IMR-90 (cell line): ENCODE results near the gene ROCK1.

ENCODE experiments used
- BHLHE40 ChIP-seq: fragments of 150-350 bp; IDR thresholded peaks from 2 replicates; pipeline ENCODE4 v1.6.1; 2016; ENCODE audit warnings: mild to moderate bottlenecking, low read depth, low read length
- CHD1 ChIP-seq: IDR thresholded peaks from 2 replicates; pipeline ENCODE4 v1.6.1; 2012; ENCODE audit warnings: low read depth, low read length, improper control_type of control experiment
- CTCF ChIP-seq: conservative IDR thresholded peaks from 2 replicates; pipeline ENCODE4 v1.5.1; 2012; ENCODE audit warnings: mild to moderate bottlenecking, low read depth, low read length, improper control_type of control experiment
- ELK1 ChIP-seq: fragments of 150-350 bp; IDR thresholded peaks from 2 replicates; pipeline ENCODE4 v1.6.1; 2016; ENCODE audit warnings: low read depth, mild to moderate bottlenecking, low read length, moderate library complexity, borderline replicate concordance
- FOS ChIP-seq: fragments of 150-350 bp; IDR thresholded peaks from 2 replicates; pipeline ENCODE4 v1.6.1; 2016; ENCODE audit warnings: low read depth, low read length
- MAFK ChIP-seq: IDR thresholded peaks from 2 replicates; pipeline ENCODE4 v1.6.1; 2012; ENCODE audit warnings: low read depth, low read length, improper control_type of control experiment
- MXI1 ChIP-seq: IDR thresholded peaks from 2 replicates; pipeline ENCODE4 v1.6.1; 2012; ENCODE audit warnings: low read depth, mild to moderate bottlenecking, low read length, moderate library complexity, borderline replicate concordance
- NFE2L2 ChIP-seq: fragments of 150-350 bp; IDR thresholded peaks from 2 replicates; pipeline ENCODE4 v1.6.1; 2016; ENCODE audit warnings: low read depth, mild to moderate bottlenecking, low read length
- POLR2A ChIP-seq: IDR thresholded peaks from 2 replicates; pipeline ENCODE4 v1.6.1; 2012; ENCODE audit warnings: mild to moderate bottlenecking, low read depth, low read length
- RAD21 ChIP-seq: IDR thresholded peaks from 2 replicates; pipeline ENCODE4 v1.6.1; 2012; ENCODE audit warnings: low read length, improper control_type of control experiment
- RCOR1 ChIP-seq: IDR thresholded peaks from 2 replicates; pipeline ENCODE4 v1.6.1; 2012; ENCODE audit warnings: mild to moderate bottlenecking, low read length, improper control_type of control experiment; ENCODE audit not compliant: insufficient replicate concordance
- RFX5 ChIP-seq: IDR thresholded peaks from 2 replicates; pipeline ENCODE4 v1.8.0; 2012; ENCODE audit warnings: low read depth, mild to moderate bottlenecking, low read length, moderate library complexity
- SMC3 ChIP-seq: fragments of 150-350 bp; IDR thresholded peaks from 2 replicates; pipeline ENCODE4 v1.6.1; 2016; ENCODE audit warnings: low read depth, mild to moderate bottlenecking, antibody characterized with exemption, low read length, moderate library complexity
- TF ChIP-seq, protein P1 (sequence below): fragments of 150-350 bp; IDR thresholded peaks from 2 replicates; pipeline ENCODE4 v1.6.1; 2017; ENCODE audit warnings: mild to moderate bottlenecking, antibody characterized with exemption, low read length, low read depth

DNA sequence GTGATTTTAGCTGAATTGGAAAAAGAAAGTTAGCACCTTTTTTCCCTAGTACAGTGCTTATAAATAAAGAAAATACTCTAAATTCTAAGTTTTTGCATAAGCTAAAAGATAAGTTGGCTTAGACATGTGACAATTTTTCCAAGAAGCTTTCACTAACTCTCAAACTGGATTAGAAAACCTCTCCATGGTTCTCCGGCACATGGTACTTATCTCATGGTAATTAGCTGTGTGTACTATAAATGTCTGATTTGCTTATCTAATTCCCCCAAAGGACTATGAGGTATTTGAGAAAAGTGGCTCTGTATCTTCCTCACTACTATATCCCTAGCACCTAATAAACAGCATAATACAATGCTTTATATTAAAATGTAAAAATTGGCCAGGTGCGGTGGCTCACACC, 71.1 kb downstream of the ROCK1 start:
- TF ChIP-seq CTCF (no peak), FOS (no peak), POLR2A (no peak), RFX5 (no peak), SMC3 (no peak), RAD21 (no peak), MAFK (no peak), ELK1 (no peak), NFE2L2 (no peak), BHLHE40 (no peak), MXI1 (no peak), RCOR1 (no peak), CHD1 (no peak)
- TF ChIP-seq, protein P1, sequence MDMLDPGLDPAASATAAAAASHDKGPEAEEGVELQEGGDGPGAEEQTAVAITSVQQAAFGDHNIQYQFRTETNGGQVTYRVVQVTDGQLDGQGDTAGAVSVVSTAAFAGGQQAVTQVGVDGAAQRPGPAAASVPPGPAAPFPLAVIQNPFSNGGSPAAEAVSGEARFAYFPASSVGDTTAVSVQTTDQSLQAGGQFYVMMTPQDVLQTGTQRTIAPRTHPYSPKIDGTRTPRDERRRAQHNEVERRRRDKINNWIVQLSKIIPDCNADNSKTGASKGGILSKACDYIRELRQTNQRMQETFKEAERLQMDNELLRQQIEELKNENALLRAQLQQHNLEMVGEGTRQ: no peak
